GM19023 (cell line): ENCODE measurements around the gene ITSN2.
"Not testable (repeated sequence)": the region's sequence is repeated elsewhere in the genome, so short reads cannot be mapped to it uniquely, and the experiment has no call there.

Experiments
- ATAC-seq: cut with Tn5 transposase; IDR thresholded peaks from one replicate; pipeline ENCODE4 v1.9.1; 2021; ENCODE audit warnings: mild to moderate bottlenecking, moderate library complexity; ENCODE audit not compliant: unreplicated experiment

ITSN2 gene

DNA sequence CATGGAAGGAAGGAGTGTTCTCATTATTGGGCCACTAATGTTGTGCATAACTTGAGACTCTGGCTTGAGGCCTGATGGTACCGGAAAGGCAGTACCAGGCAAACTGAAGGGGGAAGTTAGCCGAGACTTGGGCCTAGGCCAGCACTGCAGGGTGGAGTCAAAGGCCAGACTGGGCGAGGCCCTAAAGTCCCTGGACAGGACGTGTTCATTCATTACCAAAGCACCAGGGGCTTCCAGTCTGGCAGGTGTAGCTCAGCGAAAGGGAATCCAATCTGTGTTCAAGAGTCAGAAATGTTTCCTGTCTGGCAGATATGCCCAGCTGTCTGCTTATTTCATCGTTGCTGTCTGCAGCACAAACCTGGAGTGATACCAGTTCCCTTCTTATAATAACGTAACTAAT lies 4.7 kb upstream of the ITSN2 start:
- no peak for ATAC-seq

DNA sequence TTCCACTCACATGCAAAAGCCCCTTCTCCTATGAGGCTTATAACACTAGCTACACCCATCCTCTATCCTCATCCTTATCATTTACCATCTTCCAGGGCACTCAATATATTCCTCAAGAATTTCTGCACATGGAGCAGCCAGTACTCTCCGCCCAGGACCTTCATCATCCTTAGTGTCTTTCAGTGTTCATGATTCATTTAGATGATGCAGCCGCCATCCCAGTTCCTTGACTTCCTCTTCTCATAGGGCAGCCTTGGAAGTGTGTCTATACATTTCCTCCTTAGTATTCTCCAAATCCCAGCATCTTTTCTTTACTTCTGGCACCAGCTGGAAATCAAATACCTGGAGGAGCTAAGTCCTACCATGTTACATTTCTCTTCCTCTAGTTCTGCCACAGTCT lies 3.0 kb upstream of the ITSN2 start:
- no peak for ATAC-seq

DNA sequence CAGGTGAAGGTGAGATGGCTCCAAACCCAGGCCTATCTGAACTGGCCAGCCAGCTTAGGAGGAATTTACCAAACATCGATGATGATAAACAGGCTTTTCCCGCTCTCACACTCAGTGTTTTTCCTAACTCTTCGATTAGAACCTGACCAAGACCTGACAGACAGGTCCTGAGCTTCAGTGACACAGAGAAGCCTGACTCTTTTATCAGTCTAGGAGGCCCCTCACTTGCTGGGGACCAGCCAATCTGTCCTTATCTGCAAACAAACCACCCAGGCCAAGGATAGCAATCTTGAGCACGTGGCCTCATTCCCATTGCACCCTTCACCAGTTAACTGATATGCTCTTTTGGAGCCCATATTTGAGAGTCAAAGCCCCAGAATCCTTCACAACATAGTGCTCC lies 1.9 kb upstream of the ITSN2 start:
- ATAC-seq = no peak

DNA sequence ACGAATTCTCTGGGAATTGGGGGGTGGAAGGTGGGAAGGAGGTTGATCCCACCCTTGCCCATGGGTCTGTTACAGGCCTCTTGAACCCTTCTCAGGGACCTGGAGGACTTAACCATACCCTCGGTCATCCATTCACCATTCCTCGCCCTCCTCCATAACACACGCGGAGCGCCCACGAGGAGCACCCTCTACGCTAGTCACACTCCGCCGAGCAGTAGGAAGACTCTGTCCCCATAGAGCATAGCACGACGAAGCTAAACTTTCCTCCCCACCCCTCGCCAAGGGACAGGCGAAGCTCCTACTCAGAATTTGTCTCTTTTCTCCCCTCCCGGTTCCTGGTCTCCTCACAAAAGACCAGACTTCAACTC lies 611 bp upstream of the ITSN2 start:
- ATAC-seq = no peak

DNA sequence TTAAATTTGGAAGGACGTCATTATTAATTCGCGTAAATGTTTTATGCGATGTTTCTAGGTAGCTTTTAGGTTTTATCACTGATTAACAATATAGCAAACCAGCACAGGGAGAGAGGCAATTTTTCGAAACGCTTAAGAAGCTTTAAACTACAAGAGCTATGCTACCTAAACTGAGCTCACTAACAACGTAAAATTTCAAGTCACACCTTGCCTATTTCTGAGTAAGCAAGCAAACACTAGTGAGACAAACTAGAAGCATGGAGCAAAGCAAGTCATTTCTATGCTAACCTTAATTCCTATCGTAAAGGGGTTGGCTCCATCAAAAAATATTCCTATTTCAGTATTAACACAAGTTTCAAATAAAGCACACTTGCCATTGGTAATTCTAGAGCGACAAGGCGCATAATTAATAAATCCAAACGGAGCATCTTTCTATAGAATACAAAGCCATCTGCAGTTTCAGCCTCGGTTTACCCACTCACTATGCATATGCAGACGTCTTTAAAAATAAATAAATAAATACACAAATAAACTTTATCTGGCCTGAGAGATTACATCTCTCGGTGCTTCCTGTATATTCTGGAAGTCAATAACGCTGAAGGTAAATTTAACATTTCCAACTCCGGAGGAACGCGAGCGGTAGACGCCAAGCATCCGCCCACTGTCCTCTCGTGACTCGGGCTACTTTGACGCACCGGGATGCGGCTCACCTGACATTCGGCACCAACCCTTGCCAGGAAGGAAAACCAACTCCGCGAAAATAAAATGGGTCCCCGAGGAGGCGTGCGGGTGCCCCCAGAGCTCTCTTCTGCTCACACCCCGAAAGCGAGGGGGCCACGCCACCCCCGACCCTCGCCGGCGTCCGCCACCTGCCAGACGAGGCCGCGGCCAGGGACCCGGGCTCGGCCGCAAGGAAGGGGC lies 947 bp downstream of the ITSN2 start:
- ATAC-seq = peak; percentile 13

DNA sequence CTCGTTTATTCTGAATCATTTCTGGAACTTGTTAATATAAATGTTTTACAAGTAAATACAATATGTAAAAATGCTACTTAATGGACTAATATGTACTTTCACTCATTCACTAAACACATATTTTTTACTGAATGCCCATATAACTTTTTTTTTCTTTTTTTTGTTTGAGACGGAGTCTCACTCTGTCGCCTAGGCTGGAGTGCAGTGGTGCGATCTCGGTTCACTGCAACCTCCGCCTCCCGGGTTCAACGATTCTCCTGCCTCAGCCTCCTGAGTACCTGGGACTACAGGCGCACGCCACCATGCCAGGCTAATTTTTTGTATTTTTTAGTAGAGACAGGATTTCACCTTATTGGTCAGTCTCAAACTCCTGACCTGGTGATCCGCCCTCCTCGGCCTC lies 2.6 kb downstream of the ITSN2 start:
- ATAC-seq = not testable (repeated sequence)

DNA sequence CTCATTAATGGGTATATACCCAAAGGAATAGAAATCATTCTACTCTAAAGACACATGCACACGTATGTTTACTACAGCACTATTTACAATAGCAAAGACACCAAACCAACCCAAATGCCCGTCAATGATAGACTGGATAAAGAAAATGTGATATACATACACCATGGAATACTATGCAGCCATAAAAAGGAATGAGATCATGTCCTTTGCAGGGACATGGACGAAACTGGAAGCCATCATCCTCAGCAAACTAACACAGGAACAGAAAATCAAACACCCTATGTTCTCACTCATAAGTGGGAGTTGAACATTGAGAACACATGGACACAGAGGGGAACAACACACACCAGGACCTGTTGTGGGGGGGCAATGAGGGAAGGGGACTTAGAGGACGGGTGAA lies 3.2 kb downstream of the ITSN2 start:
- not testable (repeated sequence) for ATAC-seq

DNA sequence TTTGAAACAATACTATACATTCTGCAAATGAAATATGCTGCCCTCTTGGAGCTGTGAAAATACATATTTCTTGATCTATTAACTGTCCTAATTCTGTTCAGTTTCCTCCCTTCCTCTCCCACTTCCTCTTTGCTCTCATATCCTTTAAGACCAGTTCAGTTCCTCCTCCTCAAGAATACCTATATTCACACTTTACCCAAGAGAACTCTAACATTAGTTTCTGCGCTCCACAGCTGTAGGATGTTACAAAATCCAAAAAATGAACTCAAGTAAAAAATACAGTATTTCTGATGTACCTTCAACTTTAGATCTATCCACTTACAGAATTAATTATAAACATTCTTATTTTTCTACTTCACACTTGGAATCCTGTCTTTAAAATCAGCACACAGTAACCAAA lies 5.4 kb downstream of the ITSN2 start:
- ATAC-seq = no peak

DNA sequence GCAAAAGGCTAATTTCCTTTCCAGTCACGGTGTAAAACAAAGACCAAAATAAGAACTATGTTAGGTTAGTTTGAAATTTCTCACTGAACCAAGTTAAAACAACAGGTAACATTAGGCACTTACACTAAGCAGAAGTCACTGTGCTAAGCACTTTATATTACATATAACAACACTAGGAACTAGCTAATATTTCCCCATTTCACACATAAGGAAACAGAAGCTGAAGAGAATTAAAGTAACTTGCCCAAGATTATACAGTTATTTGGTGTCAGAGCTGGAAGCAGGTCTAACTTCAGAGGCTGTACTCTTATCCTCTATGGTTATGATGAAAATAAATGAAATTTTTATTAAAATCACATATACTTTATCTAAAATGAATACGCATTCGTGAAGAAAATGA lies 5.9 kb downstream of the ITSN2 start:
- no peak for ATAC-seq

DNA sequence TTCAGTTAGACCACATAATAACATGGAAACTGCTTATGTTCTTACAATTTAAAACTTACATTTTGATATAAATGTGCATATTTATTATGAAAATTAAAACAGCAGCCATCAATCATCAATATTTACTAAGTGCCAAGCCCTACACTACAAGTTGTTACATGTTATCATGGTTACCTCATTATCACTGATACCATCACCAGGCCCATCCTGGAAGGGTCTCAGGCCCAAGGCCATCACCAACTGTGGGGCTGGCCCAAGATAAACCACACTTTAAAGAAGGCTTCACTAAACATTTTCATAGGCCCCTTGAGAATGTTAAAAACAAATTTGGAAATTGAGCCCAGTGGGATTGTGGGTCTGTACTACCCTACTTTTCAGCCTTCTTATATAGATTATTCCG lies 6.4 kb downstream of the ITSN2 start:
- no peak for ATAC-seq

DNA sequence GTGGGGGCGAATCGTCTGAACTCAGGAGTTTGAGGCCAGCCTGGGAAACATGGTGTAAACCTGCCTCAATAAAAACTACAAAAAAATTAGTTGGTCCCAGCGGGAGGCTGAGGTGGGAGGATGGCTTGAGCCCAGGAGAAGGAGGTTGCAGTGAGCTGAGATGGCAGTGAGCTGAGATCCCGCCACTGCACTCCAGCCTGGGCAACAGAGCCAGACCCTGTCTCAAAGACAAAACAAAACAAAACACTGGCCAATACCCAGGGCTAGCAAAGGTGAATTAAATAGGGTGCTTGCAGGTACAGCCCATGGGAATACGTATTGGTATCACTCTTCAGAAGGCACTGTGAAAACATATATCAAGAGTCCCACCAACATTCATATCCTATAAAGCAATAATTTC lies 7.0 kb downstream of the ITSN2 start:
- no peak for ATAC-seq

DNA sequence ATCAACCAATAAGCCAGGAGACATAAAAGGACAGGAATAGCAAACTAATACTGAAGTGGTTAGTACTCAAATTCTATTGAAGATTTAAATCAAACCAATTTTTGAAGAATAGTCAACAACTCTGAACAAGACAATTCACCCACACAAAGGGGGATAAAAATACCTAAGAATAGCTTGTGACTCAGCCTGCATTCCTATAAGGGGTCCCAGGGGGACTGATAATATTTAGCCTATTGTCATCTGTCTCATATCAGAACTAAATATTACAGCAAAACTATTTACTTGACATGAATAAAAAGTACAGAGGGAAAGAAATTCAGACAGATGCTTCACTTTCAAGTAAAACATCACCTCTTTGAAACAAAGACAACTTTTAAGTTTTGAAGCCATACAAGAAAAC lies 7.7 kb downstream of the ITSN2 start:
- ATAC-seq = no peak

DNA sequence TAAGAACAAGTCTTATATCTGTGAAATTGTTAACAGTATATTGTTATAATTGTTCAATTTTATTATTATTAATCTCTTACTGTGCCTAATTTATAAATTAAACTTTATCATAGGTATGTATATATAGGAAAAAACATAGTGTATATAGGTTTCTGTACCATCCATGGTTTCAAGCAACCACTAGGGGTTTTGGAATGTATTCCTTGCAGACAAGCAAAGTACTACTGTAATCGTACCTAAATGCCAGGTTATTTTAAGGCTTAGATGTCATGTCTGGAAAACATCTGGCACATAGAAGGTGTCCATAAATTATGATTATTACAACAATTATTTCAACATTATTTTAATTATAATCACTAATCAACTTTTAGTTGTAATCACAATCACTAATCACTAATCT lies 8.4 kb downstream of the ITSN2 start:
- no peak for ATAC-seq

DNA sequence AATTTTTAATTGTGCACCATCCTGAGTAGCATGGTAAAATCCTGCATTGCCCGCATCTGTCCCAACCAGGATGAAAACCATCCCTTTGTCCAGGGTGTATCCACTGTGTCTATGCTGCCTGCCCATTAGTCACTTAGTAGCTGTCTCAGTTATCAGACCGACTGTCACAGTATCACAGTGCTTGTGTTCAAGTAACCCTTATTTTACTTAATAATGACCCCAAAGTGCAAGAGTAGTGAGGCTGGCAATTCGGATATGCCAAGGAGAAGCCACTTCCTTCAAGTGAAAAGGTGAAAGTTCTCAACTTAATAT lies 8.8 kb downstream of the ITSN2 start:
- ATAC-seq = no peak

DNA sequence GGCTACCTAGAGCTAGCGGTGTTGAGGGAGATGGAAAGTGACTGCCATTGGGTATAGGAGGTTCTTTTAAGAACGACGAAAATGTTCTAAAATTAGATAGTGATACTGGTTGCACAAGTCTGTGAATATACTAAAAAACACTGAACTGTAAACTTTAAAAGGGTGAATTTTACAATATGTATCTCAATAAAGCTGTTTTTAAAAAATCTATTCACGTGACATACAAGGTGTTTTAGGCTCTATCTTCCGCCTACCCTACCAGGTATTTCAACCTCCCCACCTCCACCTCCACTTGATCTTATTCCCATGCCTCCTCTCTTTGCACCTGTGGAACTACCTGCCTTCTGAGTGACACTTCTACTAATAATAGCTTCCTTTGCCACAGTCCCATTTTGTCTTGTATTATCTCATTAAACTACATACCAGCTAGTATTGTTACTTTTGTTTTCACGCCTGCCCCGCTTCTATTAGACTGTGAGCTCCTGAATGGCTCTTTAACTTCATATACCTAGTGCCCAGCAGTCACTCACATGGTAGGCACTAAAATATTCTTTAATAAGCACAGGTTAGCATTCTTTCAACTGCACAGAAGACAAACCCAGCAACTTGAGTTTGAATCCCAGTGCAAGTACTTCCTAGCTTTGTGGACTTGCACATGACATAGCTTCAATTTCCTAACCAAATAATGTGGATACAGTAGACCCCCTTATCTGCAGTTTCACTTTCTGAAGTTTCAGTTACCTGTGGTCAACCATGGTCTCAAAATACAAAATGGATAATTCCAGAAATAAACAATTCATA lies 9.3 kb downstream of the ITSN2 start:
- no peak for ATAC-seq

DNA sequence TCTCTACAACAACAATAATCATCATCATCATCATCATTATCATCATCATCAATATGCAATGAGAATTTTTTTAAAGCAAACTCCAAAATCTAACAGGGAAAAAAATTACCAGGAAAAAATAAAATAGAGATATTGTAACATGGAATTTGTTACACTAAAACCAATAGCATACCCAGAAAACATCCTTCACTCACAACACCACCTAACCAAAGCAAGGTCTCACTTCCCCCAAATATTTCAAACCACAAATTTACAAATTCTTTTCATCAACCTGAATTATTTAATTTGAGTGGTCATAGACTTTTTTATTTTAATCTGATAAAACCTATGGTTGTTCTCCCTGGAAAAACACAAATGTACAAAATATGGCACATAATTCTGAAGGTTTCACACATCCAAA lies 11.2 kb downstream of the ITSN2 start:
- no peak for ATAC-seq

DNA sequence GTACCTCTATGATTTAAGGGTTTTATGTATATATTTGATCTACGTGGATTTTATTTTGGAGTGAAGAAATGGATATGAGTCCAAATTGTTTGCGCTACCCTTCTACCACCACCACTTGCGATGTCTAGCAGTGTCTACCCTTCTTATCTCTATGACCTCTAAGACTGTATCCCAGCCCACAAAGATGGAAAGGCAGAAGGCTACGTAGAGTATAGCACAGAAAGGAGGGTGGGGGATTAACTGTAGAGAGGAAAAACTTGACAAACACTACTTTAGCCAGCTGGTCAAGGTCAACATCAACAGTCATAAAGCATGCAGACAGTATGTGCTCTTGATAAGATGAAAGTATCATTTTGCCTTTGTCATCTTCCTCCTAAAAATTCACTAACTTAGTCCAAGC lies 14.4 kb downstream of the ITSN2 start:
- ATAC-seq = no peak

DNA sequence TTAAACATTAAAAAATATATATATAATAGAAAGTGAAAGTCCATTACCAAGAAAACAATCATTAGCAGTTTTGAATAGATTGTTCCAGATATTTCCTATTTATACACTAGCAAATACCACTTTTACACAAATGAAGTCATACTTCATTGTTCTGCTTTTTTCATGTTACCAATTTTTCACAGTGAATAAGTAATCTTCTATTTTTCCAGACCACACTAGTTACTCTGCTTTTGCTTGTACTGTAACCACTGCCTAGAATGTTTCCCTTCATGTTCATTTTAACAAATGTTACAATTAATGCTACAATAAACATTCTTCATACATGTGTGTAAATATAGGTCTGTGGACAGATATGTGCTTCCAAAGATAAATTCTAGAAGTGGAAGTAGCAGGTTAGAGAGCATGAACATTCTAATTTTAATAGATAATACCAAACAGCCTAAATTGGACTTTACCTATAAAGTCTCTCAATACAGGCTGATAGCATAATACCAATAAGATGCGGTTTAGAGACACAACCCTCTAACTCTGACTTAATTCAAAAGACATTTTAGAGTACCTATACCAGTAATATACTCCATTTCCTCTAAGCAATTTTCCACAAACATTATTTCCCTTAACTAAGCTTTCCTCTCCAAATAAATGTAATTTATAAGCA lies 17.0 kb downstream of the ITSN2 start:
- peak; percentile 44 for ATAC-seq

DNA sequence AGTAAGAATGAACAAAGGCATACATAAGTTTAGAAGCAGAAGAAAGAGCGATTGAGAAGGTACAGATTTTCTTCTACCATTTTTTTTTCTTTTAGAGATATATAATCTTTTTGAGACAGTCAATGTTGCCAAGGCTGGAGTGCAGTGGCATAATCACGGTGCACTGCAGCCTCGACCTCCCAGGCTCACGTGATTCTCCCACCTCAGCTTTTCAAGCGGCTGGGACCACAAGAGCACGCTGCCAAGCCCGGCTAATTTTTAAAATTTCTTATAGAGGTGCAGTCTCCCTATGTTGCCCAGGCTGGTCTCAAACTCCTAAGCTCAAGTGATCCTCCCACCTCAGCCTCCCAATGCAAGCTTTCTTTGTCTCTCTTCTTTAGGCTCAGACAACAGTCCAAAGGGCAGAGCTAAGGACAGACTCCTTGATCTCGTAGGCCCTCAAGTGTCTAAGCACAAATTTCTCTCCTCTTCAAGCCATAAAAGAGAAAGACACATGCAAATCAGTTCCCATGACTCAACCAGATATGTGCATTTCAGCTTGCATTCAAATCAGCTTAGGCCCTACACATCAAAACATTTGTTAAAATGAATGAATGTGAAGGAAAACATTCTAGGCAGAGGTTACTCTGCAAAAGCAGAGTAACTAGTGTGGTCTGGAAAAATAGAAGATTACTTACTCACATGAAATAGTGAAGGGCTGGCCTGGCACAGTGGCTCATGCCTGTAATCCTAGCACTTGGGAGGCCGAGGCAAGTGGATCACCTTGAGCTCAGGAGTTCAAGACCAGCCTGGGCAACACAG lies 18.0 kb downstream of the ITSN2 start:
- ATAC-seq = peak; percentile 59

DNA sequence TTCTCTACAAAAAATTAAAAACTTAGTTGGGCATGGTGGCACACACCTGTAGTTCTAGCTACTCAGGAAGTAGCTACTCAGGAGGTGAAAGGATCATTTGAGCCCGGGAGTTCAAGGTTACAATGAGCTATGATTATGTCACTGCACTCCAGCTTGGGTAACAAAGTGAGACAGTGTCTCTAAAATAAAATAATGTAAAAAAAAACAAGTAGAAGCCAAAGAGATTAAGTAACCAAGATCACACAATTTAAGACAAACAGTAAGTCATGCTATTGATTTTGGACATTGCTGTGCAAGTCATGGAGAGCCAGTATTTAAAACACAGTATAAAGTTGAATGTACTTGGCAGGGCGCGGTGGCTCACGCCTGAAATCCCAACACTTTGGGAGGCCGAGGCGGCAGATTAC lies 20.5 kb downstream of the ITSN2 start:
- ATAC-seq = no peak

DNA sequence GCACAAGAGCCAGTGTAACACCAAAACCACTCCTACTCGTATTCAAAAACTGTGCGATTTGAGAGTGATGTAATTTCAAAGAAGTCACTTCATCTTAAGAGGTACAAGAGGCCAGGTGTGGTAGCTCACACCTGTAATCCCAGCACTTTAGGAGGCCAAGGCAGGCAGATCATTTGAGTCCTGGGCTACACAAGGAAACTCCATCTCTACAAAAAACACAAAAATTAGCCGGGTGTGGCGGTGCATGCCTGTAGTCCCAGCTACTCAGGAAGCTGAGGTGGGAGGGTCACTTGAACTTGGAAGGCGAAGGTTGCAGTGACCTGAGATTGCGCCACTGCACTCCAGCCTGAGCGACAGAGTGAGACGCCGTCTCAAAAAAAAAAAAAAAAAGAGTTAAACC lies 21.2 kb downstream of the ITSN2 start:
- not testable (repeated sequence) for ATAC-seq
